ENCODE measurements around the gene SPEN.
"Not testable (repeated sequence)": the region's sequence is repeated elsewhere in the genome, so short reads cannot be mapped to it uniquely, and the experiment has no call there.

SPEN gene

DNA sequence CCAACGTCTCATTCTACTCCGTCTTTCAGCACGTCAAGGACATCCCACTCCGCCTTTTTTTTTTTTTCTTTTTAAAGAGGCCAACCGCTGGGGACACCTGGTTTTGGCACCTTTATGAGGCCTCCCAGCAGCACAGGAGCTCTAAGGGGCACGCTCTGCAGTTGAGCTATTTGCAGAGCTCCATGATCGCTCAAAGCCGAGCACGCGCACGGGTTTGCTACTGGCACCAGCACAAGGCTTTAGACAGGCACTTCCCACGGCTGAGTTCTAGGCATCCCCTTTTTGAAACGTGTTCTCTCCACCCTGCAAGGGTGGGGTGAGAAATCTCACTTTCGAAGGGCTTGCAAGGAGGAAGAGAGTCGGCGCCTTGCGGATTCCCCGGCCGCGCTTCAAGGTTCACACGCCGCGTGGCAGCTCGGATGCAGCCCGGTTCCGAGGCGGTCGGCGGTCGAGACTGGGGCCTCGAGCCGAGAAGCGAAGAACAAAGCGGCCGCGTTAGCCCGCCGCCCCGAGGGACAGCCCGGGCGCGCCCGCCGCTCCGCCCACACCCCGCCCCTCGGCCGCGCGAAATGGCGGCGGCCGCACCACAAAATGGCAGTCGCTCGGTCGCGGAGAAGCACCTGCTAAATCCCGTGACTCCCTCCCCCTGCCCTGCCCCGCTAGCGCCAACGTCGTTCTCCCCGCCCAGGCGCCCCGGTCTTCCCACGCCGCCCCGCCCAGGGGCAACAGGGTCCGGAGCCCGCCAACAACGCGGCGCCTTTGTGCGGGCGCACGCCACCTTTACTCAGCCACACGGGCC is 12.9 kb upstream of the SPEN start:
- DNase-seq (ENCODE audit: low read depth), result no peak

DNA sequence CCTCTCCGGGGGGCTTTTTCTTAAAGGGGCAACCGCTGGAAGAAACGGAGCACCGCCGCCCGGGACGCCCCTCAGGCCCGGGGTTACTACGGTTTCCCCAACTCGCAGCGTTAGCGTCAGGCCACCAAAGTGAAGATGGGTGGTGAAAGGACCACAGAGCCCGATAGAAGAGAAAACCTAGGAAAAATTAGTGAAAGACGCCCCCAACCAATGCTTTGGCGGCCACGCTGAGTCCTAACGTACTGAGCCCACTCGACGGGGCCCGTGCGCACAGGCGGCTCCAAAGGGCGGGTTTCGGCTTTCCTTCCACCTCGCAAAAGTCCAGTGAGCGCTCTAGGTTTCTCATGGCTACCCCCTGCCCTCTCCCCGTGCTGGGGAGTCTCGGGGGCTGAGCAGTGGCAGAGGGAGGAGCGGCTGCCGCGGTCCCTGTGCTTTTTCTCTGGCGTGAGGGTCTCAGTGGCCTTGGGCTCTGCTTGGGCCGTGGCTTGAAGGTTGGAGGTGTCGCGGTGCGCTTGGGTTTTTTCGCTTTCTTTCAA is 12.2 kb upstream of the SPEN start:
- DNase-seq (ENCODE audit: low read depth), result no peak

DNA sequence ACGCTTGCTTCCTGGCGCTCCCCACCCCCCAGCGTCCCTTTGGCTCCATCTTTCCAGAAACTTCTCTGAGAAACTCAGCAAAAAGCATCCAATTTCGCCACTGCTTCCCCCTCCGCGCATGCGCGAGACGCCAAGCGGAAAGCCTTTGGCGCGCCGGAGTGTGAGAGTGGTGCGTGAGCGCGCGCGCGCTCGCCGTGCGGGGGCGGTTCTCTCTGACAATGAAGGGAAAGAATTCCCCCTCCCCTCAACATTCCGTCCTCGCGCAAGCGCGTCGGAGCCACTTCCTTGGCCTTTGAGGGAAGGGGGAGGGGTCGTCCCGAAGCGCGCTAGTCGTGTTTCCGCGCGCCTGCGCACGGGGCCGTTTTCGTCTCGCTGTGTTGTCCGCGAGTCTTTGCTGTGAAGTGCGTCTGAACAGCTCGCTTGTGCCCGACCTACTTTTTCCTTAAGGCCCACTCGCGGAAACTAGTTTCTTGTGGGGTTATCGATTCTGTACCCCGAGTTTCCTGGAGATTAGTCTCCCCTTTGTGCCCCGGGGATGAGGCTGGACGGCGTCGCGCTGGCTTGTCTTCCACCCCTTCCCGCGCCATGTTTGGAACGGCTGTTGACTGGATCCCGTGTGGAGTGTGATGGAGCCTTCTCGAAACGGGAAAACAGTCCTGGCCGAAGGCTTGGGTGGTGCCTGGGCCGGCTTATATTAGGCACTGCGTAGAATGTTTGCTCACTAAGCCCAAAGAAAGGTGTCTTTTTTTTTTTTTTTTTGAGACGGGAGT is 11.6 kb upstream of the SPEN start:
- DNase-seq (ENCODE audit: low read depth), result peak; percentile 97

DNA sequence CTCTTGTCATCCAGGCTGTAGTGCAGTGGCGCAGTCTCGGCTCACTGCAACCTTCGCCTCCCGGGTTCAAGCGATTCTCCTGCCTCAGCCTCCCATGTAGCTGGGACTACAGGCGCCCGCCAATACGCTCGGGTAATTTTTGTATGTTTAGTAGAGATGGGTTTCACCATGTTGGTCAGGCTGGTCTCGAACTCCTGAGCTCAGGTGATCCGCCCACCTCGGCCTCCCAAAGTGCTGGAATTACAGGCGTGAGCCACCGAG is 11.1 kb upstream of the SPEN start:
- not testable (repeated sequence) for DNase-seq (ENCODE audit: low read depth)

DNA sequence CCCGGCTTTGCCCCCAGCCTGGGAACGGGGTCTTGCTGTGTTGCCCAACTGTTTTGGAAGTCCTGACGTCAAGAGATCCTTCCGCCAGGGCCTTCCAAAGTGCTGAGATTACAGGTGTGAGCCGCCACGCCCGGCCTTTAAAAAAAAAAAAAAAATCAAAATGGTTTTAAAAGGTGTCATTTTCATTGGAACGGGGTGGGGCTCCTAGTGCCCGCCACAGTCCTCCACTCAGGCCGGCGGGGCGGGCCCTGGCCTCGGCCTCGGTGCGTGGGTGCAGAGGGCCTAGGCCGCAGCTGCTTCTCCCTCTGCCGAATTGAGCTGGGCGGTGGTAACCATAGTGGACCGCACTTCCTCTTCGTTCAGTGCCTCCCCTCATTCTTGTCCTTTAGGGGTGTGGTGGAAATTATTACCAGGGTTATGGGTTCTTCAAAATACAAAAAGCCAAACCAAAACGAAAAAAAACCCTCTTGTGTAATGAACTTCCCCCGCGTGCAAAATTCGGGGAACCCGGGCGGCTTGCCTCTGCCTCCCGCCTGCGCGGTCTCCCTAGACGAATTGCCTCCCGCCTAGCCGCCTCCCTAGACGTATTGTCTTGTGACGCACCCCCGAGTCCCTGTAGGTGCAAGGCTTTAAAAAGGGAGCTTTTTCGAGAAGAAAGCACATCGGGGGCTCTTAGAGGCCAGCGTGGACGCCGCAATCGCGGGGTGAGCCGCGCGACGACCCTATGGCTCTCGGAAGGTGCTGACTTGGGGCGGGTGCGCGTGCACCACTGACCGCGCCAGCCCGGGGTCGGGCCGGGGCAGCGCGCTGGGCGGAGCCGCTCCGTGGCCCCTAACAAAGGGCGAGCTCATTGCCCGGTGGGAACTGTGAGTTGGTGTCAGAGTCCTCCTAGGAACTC is 10.5 kb upstream of the SPEN start:
- no peak for DNase-seq (ENCODE audit: low read depth)

DNA sequence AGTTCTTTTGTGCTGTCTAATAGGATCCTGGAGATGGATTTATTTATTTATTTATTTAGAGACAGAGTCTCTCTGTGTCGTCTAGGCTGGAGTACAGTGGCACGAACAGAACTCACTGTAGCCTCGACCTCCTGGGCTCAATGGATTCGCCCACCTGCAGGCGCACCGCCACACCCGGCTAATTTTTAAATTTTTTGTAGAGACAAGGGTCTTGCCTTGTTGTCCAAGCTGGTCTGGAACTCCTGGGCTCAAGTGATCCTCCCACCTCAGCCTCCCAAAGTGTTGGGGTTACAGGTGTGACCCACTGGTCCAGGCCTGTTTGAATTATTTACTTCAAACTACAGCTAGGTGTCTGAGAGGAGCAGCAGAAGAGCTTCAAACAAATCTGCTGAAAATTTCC is 9.6 kb upstream of the SPEN start:
- no peak for DNase-seq (ENCODE audit: low read depth)

DNA sequence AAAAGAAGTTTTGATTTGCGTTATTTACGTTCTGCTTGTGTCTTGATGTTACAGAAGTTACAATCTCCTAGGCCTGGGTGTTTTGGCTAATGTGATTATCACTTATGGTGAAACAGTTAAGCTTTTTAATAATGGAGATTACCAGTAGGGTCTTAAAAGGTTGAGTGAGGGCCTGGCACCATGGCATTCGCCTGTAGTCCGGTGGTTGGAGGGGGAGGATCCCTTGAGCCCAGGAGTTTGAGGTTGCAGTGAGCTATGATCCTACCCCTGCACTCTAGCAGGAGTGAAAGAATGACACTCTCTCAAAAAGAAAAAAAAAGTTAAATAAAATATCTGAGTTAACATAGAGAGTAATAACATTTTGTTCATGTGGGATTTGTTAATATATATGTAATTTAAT is 8.8 kb upstream of the SPEN start:
- no peak for DNase-seq (ENCODE audit: low read depth)

DNA sequence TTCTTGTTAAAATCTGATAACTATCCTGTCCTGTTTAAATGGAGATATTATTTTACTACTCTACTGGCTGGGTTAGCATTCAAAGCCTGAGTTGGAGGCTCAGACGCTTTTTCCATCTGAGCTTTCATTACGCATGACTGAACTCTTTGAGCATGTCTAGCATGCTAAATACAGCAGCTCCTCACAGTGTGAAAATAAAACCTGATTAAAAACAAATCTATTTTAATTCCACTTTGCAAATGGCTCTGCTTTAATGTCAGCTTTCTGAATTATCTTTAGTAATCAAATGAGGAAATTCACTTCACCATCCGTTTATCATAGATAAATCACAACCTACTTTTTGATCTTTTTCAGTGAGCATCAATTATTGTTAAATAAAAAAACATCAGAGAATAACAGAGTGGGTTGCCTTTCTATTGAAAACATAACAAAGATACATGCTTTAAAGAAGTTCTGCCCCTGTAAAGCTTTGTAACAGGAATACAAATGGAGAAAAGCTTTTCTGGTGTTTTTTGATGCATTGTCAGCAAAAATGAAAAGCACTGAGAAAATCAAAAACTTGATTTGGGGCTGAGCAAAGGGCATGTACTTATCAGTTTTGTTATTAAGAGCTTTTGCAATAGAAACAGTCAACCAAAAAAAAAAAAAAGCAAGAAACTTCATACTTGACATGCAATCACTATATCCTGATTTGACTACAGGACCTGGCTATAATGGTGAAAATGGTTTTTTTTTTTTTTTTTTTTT is 3.5 kb upstream of the SPEN start:
- no peak for DNase-seq (ENCODE audit: low read depth)

DNA sequence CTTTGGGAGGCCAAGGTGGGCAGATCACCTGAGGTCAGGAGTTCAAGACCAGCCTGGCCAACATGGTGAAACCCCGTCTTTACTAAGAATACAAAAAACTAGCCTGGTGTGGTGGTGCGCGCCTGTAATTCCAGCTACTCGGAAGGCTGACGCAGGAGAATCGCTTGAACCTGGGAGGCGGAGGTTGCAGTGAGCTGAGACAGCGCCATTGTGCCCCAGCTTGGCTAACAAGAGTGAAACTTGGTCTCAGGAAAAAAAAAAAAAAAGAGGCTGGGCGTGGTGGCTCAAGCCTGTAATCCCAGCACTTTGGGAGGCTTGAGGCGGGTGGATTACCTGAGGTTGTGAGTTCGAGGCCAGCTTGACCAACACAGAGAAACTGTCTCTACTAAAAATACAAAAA is 1.5 kb upstream of the SPEN start:
- DNase-seq (ENCODE audit: low read depth), result not testable (repeated sequence)

DNA sequence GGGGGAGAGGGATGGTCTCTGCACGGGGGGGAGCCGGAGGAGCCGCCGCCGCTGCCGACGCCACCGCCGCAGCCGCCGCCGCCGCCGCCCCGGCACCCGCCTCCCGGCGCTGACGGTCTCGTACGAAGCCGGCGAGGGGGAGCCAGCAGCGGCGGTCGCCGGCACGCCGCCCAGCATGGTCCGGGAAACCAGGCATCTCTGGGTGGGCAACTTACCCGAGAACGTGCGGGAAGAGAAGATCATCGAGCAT is 311 bp downstream of the SPEN start:
- no peak for DNase-seq (ENCODE audit: low read depth)

DNA sequence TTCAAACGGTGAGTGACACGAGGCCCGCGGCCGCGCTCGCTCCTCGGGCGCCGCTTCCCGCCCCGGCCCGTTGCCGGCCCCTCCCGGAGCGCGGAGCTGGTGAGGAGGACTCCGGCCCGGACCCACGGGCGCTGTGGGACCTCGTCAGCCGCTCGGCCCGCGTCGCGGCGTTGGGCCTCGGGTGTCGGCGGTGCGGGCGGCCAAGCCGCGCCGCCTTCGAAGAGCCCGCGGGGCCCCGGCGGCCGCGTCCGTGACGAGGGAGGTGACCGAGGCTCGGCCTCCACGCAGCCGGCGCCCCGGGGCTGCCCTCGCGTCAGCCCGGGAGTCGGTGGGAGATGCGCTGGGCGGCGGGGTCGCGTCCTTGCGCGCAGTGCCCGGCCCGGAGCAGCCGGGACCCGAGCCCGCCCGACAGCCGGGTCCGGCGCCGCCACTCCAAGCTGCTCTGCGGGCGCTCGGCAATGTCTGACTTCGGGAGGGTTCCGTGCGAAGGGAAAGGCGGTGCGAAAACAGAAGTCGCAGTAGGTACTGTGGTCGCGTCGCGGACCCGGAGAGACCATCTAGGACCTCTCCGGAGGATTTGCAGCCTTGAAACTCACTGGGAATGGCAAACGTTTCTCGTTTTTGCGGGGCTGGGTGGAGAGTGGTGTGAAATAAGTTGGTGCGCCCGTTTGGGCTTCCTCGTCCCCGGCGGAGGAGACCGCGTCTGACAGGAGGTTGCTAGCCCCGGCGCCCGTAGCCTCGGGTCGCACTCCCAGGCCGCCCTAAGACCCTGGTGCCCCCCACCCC is 829 bp downstream of the SPEN start:
- no peak for DNase-seq (ENCODE audit: low read depth)

DNA sequence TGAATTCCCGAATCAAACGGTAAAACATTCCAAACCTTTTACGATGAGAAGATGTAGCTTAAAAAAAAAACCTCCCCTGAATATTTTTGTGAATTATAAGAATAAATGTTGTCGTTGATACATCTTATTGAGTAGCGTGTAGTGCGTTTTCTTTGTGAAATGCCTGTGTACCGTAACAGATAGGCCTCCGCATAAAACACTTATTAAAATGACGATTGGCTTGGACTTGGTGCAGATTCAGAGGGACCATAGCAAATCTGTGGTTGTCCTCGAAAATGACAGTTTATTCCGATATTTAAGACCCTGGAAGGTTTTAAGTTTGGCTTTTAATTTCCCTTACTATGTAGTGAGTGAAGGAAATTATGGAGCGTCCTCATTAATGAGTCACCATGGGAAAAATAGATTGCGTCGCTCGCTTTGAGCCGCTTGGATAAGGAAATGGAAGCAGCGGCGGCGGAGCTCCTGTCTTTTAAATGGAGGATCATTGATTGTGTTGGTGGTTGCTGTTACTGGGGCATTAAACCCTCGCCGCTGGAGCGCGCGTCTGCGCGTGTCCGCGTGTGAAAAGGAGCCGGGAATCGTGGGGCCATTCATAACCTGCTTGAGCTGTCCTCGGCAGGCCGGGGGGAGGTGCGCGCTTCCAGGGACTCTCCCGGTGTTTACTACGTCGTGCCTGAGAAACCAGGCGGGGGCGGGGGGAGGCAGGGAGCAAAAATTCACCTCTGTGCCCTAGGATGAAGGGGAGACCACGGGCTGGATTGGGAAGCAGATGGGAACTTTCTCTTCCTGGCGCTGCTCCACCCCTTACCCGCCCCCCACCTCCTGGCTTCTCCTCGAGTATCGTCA is 1.6 kb downstream of the SPEN start:
- no peak for DNase-seq (ENCODE audit: low read depth)

DNA sequence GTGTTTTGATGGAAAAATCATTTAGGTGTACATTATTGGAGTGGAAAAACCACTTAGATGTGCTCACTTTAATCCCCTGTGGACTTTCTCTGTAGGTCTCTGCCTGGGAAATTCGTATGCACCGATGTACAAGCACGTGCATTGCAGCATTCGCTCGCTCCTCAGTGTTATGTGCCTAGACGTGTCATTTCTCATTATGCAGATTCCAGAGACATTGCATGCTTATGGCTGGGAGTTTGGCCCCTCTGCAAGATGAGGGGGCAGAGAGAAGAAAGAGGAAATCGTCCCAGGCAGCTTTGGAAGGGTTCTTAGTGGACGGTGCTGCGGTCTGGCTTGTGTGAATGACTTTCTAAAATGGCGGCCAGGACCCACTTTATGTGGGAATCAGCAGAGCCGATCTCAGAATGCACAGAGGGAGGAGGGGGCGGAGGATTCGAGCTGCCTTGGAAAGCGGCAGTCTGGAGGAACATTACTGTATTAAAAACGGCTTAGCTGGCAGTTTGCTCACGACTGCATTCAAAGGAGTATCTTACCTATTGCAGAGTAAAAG is 2.3 kb downstream of the SPEN start:
- DNase-seq (ENCODE audit: low read depth), result no peak

DNA sequence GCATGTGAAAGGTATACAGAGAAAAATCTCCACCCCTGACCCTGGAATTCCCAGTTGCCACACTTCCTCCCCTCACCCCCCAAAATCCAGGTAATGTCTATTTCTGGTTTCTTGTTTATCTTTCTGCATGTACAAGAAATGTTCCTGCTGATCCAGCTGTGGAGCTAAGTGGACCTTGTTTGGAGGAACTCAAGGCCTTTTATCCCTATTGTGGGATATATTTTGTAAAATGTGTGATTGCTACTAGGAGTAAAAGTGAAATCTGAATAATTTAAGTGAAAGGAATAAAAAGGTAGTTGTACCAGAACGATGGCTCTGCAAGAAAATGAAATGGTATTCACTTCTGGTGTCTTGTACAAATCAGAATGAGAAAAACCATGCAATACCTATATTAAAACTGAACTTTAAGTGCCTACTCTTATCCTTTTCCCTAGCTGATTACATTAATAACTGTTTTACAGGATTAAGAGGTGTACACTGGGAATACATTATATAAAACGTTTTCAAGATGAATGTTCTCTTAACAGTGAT is 3.0 kb downstream of the SPEN start:
- no peak for DNase-seq (ENCODE audit: low read depth)

DNA sequence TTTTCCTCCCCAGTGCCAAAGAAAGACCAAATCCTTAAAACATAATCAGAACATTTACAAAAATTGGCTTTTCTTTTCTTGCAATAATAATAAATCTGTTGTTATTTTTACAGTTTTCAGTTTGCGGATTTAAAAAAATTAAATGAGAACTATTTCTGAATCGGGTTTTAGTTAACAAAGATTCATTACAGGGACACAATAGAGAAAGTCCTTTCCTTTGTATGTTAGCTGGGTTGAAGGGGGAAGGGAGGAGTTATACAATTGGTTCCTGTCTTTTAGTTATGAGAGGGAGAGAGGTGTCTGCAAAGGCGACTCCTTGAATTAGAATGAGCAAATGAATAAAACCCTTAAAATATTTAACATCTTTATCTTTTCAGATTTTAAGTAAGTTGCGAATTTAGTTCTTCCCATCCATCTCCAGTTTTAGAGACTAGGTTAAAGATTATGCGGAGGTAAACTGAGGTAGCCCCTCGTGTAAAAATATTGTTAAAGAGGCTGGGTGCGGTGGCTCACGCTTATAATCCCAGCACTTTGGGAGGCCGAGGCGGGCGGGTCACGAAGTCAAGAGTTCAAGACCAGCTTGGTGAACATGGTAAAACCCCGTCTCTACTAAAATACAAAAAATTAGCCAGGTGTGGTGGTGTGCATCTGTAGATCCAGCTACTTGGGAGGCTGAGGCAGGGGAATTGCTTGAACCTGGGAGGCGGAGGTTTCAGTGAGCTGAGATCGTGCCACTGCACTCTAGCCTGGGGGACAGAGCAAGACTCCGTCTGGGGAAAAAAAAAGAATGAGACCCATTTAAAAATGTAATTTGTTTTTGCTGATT is 3.9 kb downstream of the SPEN start:
- no peak for DNase-seq (ENCODE audit: low read depth)

DNA sequence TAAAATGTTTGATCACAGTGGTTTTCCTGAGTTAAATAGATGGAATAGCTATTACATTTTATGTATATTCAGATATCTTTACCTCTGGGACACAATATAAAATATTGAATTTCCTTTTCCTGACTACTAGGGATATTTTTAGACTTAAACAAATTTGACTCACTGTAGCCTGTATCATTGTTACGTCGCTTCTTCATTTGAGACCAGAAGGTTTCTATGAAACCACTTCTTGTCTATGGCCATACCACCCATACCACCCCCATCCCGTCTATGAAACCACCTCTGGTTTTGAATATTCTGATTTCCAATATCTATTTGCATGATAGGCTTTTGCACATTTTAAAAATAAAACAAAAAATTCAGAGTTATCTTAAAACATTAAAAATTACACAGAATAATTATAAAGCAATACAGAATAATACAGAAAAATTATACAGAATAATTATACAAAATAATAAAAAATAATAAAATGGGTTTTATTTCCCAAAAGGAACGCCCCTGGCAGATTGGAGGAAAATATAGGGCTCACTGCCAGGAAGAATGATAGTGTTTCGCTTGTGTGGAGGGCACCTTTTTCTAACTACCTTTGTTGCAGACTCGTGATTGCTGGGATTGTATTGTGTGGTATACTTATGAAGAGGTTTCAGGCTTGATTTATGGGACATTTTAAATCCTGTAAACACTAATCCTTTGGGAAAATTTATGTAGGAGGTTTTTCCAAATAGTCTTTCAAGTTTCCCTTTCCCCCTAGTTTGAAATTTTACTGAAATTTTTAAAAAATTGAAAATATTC is 4.7 kb downstream of the SPEN start:
- DNase-seq (ENCODE audit: low read depth), result no peak

DNA sequence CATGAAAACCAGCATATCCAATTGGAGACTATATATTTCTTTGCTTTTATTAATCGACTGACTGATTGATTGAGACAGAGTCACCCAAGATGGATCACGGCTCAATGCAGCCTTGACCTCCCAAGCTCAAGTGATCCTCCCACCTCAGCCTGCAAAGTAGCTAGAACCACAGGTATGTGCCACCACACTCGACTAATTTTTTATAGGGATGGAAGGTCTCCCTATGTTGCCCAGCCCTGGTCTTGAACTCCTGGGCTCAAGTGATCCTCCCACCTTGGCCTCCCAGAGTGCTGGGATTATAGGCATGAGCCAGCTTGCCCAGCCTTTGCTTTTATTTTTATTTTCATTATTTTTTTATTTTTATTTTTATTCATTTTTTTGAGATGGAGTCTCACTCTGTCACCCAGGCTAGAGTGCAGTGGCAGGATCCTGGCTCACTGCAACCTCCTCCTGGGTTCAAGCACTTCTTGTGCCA is 5.4 kb downstream of the SPEN start:
- DNase-seq (ENCODE audit: low read depth), result no peak

DNA sequence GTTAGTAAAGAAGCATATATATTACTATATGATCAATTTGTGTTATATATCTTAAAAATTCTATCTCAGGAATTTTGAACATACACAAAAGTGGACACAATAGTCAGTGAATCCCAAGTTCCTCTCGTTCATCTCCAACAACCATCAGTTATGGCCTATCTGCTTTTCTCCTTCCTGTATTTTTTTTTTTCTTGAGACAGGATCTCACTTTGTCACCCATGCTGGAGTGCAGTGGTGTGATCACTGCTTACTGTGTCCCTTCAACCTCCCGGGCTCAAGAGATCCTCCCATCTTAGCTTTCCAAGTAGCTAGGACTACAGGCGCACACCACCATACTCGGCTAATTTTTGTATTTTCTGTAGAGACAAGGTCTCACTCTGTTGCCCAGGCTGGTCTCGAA is 9.4 kb downstream of the SPEN start:
- no peak for DNase-seq (ENCODE audit: low read depth)

All from HS-5 (cell line).